Measurements from ENCODE around the gene C5. TPM values are rescaled to one million over a fixed set of nuclear protein-coding genes. Genes with fewer than 3 reads are reported as not detected.

C5 gene
- total RNA-seq, 1 experiment from 2014 or later, result 0.57 TPM

DNA sequence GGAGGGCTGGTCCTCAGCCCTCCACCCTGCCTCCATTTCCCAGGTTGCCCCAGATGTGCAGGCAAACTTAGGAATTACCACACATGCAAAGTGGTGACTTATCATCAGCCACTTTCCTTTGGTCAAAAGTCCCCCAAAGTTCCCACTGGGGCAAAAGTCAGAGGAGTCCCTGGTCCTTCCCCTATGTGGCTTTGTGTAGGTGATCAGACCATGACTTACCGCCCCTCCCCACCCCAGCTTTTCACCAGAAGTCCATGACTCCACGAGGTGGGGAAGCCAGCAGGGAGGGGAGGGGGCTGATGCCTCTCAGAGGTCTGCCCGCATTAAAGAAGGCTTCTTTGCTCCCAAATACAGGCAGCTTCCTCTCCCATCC is 129.3 kb downstream of the C5 start:
- POLR2A ChIA-PET, result no interaction called here

More for the DNA sequence above, 129.3 kb downstream of the C5 start:
- CTCF ChIA-PET, result interaction anchor here (1.3 kb wide), 1 partner anchor 58 kb away, joined by 4 read pairs; no protein-coding TSS in a partner anchor
- H3K4me3 Mint-ChIP-seq, result no peak overlapping the region
- H3K36me3 Mint-ChIP-seq, result peaks cover 5% of the 10 kb centered on the region
- no peaks in the 10 kb centered on the region; the same call in 1 of the 2 replicates for H3K27me3 Mint-ChIP-seq (ENCODE audit: low read depth)
- H3K4me1 Mint-ChIP-seq, result peaks cover 48% of the 10 kb centered on the region
- H3K27ac Mint-ChIP-seq, result no peak overlapping the region
- H3K9me3 Mint-ChIP-seq, result peaks cover 11% of the 10 kb centered on the region
- TF ChIP-seq, protein P1, sequence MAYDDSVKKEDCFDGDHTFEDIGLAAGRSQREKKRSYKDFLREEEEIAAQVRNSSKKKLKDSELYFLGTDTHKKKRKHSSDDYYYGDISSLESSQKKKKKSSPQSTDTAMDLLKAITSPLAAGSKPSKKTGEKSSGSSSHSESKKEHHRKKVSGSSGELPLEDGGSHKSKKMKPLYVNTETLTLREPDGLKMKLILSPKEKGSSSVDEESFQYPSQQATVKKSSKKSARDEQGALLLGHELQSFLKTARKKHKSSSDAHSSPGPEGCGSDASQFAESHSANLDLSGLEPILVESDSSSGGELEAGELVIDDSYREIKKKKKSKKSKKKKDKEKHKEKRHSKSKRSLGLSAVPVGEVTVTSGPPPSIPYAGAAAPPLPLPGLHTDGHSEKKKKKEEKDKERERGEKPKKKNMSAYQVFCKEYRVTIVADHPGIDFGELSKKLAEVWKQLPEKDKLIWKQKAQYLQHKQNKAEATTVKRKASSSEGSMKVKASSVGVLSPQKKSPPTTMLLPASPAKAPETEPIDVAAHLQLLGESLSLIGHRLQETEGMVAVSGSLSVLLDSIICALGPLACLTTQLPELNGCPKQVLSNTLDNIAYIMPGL (CRISPR knock-in tag; IDR thresholded peaks at IDR 0.05), result no peak
- TF ChIP-seq ZBTB21 (CRISPR knock-in tag; IDR thresholded peaks at IDR 0.05; ENCODE audit: borderline replicate concordance) (no peak), CREB1 (CRISPR knock-in tag; IDR thresholded peaks at IDR 0.05) (no peak), ZNF317 (CRISPR knock-in tag; IDR thresholded peaks at IDR 0.05; ENCODE audit: borderline replicate concordance, low read depth) (no peak), NR2C2 (CRISPR knock-in tag; IDR thresholded peaks at IDR 0.05) (no peak), EMX1 (CRISPR knock-in tag; IDR thresholded peaks at IDR 0.05) (no peak), JAZF1 (CRISPR knock-in tag; IDR thresholded peaks at IDR 0.05) (no peak), GTF2I (CRISPR knock-in tag; conservative IDR thresholded peaks at IDR 0.05) (no peak), KAT7 (CRISPR knock-in tag; IDR thresholded peaks at IDR 0.05; ENCODE audit: borderline replicate concordance) (no peak), FOXK1 (CRISPR knock-in tag; IDR thresholded peaks at IDR 0.05) (no peak), SMAD3 (CRISPR knock-in tag; IDR thresholded peaks at IDR 0.05; ENCODE audit: borderline replicate concordance) (no peak)
- TF ChIP-seq, protein P2, sequence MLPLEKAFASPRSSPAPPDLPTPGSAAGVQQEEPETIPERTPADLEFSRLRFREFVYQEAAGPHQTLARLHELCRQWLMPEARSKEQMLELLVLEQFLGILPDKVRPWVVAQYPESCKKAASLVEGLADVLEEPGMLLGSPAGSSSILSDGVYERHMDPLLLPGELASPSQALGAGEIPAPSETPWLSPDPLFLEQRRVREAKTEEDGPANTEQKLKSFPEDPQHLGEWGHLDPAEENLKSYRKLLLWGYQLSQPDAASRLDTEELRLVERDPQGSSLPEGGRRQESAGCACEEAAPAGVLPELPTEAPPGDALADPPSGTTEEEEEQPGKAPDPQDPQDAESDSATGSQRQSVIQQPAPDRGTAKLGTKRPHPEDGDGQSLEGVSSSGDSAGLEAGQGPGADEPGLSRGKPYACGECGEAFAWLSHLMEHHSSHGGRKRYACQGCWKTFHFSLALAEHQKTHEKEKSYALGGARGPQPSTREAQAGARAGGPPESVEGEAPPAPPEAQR (CRISPR knock-in tag; IDR thresholded peaks at IDR 0.05), result no peak
- TF ChIP-seq, protein P3, sequence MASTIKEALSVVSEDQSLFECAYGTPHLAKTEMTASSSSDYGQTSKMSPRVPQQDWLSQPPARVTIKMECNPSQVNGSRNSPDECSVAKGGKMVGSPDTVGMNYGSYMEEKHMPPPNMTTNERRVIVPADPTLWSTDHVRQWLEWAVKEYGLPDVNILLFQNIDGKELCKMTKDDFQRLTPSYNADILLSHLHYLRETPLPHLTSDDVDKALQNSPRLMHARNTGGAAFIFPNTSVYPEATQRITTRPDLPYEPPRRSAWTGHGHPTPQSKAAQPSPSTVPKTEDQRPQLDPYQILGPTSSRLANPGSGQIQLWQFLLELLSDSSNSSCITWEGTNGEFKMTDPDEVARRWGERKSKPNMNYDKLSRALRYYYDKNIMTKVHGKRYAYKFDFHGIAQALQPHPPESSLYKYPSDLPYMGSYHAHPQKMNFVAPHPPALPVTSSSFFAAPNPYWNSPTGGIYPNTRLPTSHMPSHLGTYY (CRISPR knock-in tag; IDR thresholded peaks at IDR 0.05), result no peak
- TF ChIP-seq, protein P4, sequence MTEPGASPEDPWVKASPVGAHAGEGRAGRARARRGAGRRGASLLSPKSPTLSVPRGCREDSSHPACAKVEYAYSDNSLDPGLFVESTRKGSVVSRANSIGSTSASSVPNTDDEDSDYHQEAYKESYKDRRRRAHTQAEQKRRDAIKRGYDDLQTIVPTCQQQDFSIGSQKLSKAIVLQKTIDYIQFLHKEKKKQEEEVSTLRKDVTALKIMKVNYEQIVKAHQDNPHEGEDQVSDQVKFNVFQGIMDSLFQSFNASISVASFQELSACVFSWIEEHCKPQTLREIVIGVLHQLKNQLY (CRISPR knock-in tag; IDR thresholded peaks at IDR 0.05), result no peak
- TF ChIP-seq, protein P5, sequence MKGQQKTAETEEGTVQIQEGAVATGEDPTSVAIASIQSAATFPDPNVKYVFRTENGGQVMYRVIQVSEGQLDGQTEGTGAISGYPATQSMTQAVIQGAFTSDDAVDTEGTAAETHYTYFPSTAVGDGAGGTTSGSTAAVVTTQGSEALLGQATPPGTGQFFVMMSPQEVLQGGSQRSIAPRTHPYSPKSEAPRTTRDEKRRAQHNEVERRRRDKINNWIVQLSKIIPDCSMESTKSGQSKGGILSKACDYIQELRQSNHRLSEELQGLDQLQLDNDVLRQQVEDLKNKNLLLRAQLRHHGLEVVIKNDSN (CRISPR knock-in tag; IDR thresholded peaks at IDR 0.05), result no peak
- TF ChIP-seq, protein P6, sequence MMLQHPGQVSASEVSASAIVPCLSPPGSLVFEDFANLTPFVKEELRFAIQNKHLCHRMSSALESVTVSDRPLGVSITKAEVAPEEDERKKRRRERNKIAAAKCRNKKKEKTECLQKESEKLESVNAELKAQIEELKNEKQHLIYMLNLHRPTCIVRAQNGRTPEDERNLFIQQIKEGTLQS (CRISPR knock-in tag; conservative IDR thresholded peaks at IDR 0.05), result no peak
- TF ChIP-seq, protein P7, sequence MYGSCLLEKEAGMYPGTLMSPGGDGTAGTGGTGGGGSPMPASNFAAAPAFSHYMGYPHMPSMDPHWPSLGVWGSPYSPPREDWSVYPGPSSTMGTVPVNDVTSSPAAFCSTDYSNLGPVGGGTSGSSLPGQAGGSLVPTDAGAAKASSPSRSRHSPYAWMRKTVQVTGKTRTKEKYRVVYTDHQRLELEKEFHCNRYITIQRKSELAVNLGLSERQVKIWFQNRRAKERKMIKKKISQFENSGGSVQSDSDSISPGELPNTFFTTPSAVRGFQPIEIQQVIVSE (CRISPR knock-in tag; IDR thresholded peaks at IDR 0.05; ENCODE audit: borderline replicate concordance), result no peak
- TF ChIP-seq, protein P8, sequence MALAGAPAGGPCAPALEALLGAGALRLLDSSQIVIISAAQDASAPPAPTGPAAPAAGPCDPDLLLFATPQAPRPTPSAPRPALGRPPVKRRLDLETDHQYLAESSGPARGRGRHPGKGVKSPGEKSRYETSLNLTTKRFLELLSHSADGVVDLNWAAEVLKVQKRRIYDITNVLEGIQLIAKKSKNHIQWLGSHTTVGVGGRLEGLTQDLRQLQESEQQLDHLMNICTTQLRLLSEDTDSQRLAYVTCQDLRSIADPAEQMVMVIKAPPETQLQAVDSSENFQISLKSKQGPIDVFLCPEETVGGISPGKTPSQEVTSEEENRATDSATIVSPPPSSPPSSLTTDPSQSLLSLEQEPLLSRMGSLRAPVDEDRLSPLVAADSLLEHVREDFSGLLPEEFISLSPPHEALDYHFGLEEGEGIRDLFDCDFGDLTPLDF (CRISPR knock-in tag; IDR thresholded peaks at IDR 0.05), result no peak
- TF ChIP-seq, protein P9, sequence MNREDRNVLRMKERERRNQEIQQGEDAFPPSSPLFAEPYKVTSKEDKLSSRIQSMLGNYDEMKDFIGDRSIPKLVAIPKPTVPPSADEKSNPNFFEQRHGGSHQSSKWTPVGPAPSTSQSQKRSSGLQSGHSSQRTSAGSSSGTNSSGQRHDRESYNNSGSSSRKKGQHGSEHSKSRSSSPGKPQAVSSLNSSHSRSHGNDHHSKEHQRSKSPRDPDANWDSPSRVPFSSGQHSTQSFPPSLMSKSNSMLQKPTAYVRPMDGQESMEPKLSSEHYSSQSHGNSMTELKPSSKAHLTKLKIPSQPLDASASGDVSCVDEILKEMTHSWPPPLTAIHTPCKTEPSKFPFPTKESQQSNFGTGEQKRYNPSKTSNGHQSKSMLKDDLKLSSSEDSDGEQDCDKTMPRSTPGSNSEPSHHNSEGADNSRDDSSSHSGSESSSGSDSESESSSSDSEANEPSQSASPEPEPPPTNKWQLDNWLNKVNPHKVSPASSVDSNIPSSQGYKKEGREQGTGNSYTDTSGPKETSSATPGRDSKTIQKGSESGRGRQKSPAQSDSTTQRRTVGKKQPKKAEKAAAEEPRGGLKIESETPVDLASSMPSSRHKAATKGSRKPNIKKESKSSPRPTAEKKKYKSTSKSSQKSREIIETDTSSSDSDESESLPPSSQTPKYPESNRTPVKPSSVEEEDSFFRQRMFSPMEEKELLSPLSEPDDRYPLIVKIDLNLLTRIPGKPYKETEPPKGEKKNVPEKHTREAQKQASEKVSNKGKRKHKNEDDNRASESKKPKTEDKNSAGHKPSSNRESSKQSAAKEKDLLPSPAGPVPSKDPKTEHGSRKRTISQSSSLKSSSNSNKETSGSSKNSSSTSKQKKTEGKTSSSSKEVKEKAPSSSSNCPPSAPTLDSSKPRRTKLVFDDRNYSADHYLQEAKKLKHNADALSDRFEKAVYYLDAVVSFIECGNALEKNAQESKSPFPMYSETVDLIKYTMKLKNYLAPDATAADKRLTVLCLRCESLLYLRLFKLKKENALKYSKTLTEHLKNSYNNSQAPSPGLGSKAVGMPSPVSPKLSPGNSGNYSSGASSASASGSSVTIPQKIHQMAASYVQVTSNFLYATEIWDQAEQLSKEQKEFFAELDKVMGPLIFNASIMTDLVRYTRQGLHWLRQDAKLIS (CRISPR knock-in tag; IDR thresholded peaks at IDR 0.05; ENCODE audit: borderline replicate concordance), result no peak
- TF ChIP-seq, protein P10, sequence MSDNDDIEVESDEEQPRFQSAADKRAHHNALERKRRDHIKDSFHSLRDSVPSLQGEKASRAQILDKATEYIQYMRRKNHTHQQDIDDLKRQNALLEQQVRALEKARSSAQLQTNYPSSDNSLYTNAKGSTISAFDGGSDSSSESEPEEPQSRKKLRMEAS (CRISPR knock-in tag; IDR thresholded peaks at IDR 0.05), result no peak
- DNase-seq (ENCODE audit: low spot score) (no peak), ATAC-seq (no peak)

Measured in WTC11 (cell line).